DOHH2 (cell line): ENCODE data around the gene PROZ.

Source experiments
- H3F3A ChIP-seq: fragments of 200-600 bp; sonication (generic), shearing (Covaris generic); 2 replicates; pipeline ENCODE4 v1.6.0; 2016; ENCODE audit warnings: antibody characterized with exemption, mild to moderate bottlenecking; ENCODE audit not compliant: control insufficient read depth, insufficient read depth
- H3K27ac ChIP-seq: fragments of 200-600 bp; sonication (generic); 2 replicates; pipeline ENCODE4 v1.5.1; 2014; ENCODE audit warnings: low read depth, mild to moderate bottlenecking, low read length, moderate library complexity
- H3K27me3 ChIP-seq: fragments of 200-600 bp; sonication (generic); 2 replicates; pipeline ENCODE4 v1.6.1; 2014; ENCODE audit warnings: mild to moderate bottlenecking, low read length, mixed read lengths; ENCODE audit not compliant: control insufficient read depth
- H3K36me3 ChIP-seq: fragments of 200-600 bp; sonication (generic); 2 replicates; pipeline ENCODE4 v1.6.1; 2014; ENCODE audit warnings: mild to moderate bottlenecking, low read length, moderate library complexity, mixed read lengths; ENCODE audit not compliant: control insufficient read depth
- H3K4me1 ChIP-seq: fragments of 200-600 bp; sonication (generic); 2 replicates; pipeline ENCODE4 v1.6.1; 2014; ENCODE audit warnings: mild to moderate bottlenecking, low read length, mixed read lengths; ENCODE audit not compliant: control insufficient read depth
- H3K4me2 ChIP-seq: fragments of 200-600 bp; sonication (generic); 2 replicates; pipeline ENCODE4 v1.6.0; 2014; ENCODE audit warnings: mild to moderate bottlenecking, low read length, moderate library complexity
- H3K4me3 ChIP-seq: fragments of 200-600 bp; sonication (generic); 2 replicates; pipeline ENCODE4 v1.5.1; 2014; ENCODE audit warnings: mild to moderate bottlenecking, low read length, mixed read lengths
- H3K79me2 ChIP-seq: fragments of 200-600 bp; sonication (generic); 2 replicates; pipeline ENCODE4 v1.6.1; 2014; ENCODE audit warnings: mild to moderate bottlenecking, low read length, mixed read lengths; ENCODE audit not compliant: control insufficient read depth
- H3K9me2 ChIP-seq: fragments of 200-600 bp; sonication (generic); replicated peaks from 2 replicates; pipeline ENCODE4 v1.6.1; 2014; ENCODE audit warnings: mild to moderate bottlenecking, low read length, mixed read lengths; ENCODE audit not compliant: control insufficient read depth
- H3K9me3 ChIP-seq: fragments of 200-600 bp; sonication (generic); 2 replicates; pipeline ENCODE4 v1.6.1; 2014; ENCODE audit warnings: antibody characterized with exemption, low read length, mixed read lengths; ENCODE audit not compliant: control insufficient read depth, insufficient read depth
- H4K20me1 ChIP-seq: fragments of 200-600 bp; sonication (generic); 2 replicates; pipeline ENCODE4 v1.6.0; 2014; ENCODE audit warnings: low read depth, mild to moderate bottlenecking, antibody characterized with exemption, low read length, moderate library complexity; ENCODE audit not compliant: control insufficient read depth, insufficient read depth
- EZH2phosphoT487 ChIP-seq: fragments of 200-600 bp; sonication (generic); IDR thresholded peaks from 2 replicates; pipeline ENCODE4 v1.6.1; 2017; ENCODE audit warnings: borderline replicate concordance, mild to moderate bottlenecking, antibody characterized with exemption, low read length, moderate library complexity, mixed read lengths
- TF ChIP-seq, protein P1 (sequence below): fragments of 200-600 bp; sonication (generic); IDR thresholded peaks from one replicate; pipeline ENCODE4 v1.5.1; 2014; ENCODE audit warnings: antibody characterized with exemption, mild to moderate bottlenecking, low read depth, low read length; ENCODE audit not compliant: poor library complexity, severe bottlenecking

Gene PROZ

GRCh38 chr13:113219256-113219940 is 61.0 kb downstream of the PROZ start:
- Histone ChIP-seq H3F3A (no peaks in the 10 kb centered on the region; the same call in 1 of the 2 replicates), H3K4me3 (no peak overlapping the region), H3K27ac (no peak overlapping the region), H3K9me2 (no peaks in the 10 kb centered on the region), H3K79me2 (peaks cover 96% of the 10 kb centered on the region), H3K36me3 (peaks cover 57% of the 10 kb centered on the region), H3K27me3 (no peaks in the 10 kb centered on the region), H3K4me1 (0 out of 2 replicates have a peak, but pooled peaks cover 5% of the 10 kb centered on the region), H4K20me1 (peaks cover 35% of the 10 kb centered on the region), H3K9me3 (no peaks in the 10 kb centered on the region), H3K4me2 (no peak overlapping the region)
- TF ChIP-seq, protein P1, sequence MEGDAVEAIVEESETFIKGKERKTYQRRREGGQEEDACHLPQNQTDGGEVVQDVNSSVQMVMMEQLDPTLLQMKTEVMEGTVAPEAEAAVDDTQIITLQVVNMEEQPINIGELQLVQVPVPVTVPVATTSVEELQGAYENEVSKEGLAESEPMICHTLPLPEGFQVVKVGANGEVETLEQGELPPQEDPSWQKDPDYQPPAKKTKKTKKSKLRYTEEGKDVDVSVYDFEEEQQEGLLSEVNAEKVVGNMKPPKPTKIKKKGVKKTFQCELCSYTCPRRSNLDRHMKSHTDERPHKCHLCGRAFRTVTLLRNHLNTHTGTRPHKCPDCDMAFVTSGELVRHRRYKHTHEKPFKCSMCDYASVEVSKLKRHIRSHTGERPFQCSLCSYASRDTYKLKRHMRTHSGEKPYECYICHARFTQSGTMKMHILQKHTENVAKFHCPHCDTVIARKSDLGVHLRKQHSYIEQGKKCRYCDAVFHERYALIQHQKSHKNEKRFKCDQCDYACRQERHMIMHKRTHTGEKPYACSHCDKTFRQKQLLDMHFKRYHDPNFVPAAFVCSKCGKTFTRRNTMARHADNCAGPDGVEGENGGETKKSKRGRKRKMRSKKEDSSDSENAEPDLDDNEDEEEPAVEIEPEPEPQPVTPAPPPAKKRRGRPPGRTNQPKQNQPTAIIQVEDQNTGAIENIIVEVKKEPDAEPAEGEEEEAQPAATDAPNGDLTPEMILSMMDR, result no peak
- no peak for TF ChIP-seq EZH2phosphoT487

- Histone ChIP-seq H3K36me3 (peaks cover 59% of the 10 kb centered on the region), H3F3A (no peaks in the 10 kb centered on the region; the same call in 1 of the 2 replicates), H3K27me3 (no peaks in the 10 kb centered on the region), H3K9me2 (no peaks in the 10 kb centered on the region), H3K79me2 (peaks cover 96% of the 10 kb centered on the region), H3K9me3 (no peaks in the 10 kb centered on the region), H3K27ac (no peak overlapping the region), H3K4me2 (no peak overlapping the region), H4K20me1 (peaks cover 27% of the 10 kb centered on the region), H3K4me3 (no peak overlapping the region), H3K4me1 (0 out of 2 replicates have a peak, but pooled peaks cover 1% of the 10 kb centered on the region)
- no peak for TF ChIP-seq EZH2phosphoT487
- TF ChIP-seq, protein P1, result no peak
Measured at GRCh38 chr13:113220141-113220598, 61.7 kb downstream of the PROZ start.

- Histone ChIP-seq H3K4me1 (no peaks in the 10 kb centered on the region), H3K27me3 (no peaks in the 10 kb centered on the region), H3K9me3 (no peaks in the 10 kb centered on the region), H3K9me2 (no peaks in the 10 kb centered on the region), H3K27ac (no peak overlapping the region), H4K20me1 (peaks cover 21% of the 10 kb centered on the region), H3K36me3 (peaks cover 66% of the 10 kb centered on the region), H3K4me3 (no peak overlapping the region), H3F3A (no peaks in the 10 kb centered on the region; the same call in 1 of the 2 replicates), H3K79me2 (peaks cover 96% of the 10 kb centered on the region), H3K4me2 (no peak overlapping the region)
- TF ChIP-seq, protein P1, result no peak
- no peak for TF ChIP-seq EZH2phosphoT487
Measured at GRCh38 chr13:113220877-113221276, 62.4 kb downstream of the PROZ start.
